DMS53 (cell line): ENCODE data around the gene AFF1.
"Not testable (repeated sequence)": the region's sequence is repeated elsewhere in the genome, so short reads cannot be mapped to it uniquely, and the experiment has no call there.

Experiments
- DNase-seq: peaks from one replicate; lab custom pipeline; 2025; lab: John Stamatoyannopoulos, UW

AFF1 gene

DNA sequence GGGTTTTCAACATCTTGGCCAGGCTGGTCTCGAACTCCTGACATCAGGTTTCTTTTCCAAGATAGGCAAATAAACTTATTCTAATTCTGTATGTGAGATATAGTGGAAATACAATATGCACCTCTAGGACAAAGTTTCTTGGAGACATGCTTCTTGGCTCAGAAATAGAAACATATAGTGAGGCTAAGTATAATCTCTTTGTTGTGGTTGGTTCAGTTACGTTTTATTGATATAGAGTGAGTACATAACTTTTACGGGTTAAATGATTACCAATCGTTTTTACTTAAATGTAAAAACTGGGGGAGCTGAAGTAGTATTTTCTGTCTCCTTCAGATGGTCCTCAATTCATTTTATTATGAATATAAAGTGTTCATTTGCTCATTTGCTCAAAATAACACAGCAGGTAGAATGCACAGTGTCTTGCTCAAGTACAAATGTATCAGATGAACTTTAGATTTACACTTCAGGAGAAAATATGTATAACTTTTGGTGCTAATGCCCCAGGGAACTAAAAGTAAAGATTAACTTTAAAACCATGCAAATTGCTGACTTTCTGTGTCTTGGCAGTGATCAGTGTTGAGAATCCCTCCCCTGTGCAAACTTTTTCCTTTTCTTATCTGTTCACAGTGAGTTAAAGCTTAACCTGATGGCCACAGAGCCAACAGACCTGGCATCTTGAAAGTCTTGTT, 77.6 kb downstream of the AFF1 start:
- no peak for DNase-seq

DNA sequence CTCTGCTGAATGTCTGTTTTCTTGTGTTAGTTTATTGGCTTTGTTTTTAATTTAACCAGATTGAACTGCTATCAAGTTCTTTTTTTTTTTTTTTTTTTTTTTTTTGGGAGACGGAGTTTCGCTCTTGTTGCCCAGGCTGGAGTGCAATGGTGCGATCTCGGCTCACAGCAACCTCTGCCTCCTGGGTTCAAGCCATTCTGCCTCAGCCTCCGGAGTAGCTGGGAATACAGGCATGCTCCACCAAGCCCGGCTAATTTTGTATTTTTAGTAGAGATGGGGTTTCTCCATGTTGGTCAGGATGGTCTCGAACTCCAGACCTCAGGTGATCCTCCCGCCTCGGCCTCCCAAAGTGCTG, 78.1 kb downstream of the AFF1 start:
- DNase-seq: not testable (repeated sequence)

DNA sequence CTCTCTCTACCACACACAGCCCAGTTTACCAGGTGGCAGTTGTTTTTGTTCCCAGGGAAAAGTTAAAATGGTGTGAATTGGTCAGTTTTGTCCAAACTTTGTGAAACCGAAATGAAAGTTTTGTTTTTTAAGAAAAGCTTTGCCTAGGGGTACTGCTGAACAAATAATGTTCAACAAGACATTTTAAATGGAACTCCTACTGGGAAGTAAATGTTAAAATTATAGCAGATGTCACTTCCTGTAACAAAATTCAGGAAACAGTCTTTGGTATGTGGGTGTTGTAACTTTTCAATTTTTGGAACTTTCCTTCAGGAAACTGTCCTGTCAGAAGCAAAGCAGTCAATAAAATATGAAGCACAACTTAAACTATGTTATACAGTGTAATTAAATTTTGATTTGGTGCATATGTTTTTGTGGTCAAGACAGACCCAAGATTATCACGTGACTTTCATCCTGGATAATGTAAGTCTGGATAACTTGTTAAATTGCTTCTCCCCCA, 79.5 kb downstream of the AFF1 start:
- no peak for DNase-seq

DNA sequence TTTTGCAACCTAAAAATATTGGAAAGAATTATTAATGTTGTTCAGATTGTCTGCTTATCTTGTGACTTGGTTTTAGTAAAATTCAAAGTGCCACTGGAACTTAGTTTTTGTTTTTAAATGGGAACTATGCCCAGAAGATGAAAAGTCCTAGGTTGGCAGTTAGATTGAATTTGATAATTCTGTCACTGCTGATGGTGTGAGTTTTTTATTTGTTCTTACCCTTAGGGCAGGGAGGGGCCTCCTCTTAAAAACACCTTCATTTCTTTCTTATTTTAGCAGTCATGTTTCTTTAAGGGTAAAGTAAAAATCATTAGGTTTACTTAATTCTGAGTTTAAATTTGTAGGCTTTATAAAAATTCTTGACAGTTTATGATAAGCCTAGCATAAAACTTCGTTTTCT, 80.6 kb downstream of the AFF1 start:
- DNase-seq: no peak

DNA sequence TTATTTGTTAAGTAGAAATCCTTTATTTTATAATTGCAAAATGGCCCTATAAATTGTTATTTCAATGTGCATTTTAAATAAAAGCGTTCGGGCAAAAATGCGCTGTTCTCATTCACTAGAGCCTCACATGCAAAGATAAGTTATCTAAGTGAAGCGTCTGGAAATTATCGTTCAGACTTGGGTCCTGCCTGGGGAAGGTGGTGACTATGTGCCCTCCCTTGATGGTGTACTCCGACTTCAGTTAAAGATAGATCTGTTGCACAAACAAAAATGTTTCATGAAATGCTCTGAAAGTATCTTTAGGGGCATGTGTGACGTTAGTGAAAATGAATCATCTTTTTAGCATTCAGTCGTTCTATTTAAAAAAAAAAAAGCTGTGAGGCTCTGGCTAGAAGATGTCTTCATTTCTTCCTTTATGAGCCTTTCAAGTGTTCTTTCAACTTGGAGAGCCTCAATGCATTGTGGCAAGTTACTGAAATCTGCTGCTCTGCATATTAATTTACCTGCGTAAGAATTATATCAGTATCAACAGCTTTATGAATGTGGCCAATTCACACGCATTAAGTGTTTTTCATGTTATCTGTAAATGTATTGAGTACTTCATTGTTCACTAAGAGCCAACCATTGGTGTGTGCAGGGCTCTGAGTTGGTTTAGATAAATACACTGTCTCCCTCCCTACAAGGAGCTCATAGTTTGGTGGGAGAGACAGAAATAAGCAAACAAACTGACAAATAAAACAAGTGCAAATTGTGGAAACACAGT, 83.0 kb downstream of the AFF1 start:
- no peak for DNase-seq

DNA sequence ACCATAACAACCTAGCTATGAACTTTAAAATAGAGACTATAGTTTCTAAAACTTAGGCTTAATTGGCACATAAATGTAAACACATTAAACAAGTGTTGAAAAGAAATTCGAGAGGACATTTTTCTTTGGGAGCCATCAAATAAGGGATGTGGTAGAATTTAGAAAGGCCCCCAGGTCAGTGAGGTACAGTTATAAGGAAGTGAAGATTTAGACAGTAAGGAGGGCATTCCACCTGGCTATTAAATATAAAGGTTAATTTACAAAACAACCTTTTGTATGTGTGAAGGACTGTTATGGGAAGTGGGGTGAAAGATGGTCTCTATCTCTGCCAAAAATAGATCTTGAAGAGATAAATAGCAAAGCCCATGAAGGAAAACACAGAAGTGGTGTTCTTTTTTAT, 83.9 kb downstream of the AFF1 start:
- no peak for DNase-seq

DNA sequence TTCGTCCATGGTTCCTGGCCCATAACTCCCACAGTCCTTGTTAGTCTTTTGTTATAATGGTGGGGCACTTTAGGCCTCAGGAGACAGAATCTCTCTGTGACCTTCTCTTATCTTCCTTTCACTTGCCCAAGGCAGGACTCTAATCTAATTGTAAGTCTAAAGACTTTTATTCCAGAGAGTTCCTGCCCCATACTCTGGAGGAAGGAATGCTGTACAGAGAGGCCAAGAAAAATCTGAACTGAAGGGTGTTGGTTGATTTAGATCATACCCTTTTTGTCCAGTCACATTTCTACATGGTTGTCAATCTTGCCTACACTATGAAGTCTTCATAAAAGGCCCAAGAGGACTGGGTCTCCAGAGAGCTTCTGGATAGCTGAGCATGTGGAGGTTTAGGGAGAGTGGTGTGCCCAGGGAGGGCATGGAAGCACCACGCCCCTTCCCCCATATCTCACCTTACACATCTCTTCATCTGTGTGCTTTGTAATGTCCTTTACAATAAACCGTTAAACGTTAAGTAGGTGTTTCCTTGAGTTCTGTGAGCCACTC, 84.5 kb downstream of the AFF1 start:
- no peak for DNase-seq

DNA sequence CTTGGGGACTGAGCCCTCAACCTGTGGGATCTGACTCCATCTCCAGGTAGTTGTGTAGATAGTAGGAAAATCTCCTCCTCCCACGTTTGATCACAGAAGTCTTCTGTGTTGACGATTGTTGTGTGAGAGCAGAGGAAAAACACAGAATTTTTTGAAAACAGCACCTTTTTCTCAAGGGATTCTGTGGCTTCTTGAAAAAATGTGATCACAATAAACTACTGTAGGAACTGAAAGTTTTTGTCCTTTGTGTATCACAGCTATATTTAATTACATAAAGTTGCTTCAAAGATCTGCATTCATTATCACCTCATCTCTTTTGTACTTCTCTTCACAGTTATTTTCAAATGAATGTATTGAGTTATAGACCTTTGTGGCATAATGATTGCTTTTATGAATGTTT, 85.1 kb downstream of the AFF1 start:
- DNase-seq: no peak

DNA sequence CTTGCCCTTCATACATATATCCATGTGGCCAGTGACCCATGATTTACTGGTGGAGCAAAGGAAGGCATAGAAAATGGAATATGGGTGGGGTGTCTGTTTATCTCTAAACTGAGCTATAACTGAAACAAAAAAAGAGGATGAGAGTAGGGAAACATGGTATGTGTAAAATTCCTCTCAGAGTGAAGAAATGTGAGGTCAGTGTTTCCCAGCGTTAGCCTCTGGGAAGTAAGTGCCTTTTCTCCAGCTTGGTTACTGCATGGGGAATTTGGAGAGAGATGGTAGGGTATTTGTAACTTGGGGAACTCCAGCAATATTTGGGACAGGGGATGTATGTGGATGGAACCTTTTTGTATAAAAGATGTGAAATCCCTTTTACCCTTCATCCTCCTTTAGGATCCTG, 89.4 kb downstream of the AFF1 start:
- DNase-seq: no peak

DNA sequence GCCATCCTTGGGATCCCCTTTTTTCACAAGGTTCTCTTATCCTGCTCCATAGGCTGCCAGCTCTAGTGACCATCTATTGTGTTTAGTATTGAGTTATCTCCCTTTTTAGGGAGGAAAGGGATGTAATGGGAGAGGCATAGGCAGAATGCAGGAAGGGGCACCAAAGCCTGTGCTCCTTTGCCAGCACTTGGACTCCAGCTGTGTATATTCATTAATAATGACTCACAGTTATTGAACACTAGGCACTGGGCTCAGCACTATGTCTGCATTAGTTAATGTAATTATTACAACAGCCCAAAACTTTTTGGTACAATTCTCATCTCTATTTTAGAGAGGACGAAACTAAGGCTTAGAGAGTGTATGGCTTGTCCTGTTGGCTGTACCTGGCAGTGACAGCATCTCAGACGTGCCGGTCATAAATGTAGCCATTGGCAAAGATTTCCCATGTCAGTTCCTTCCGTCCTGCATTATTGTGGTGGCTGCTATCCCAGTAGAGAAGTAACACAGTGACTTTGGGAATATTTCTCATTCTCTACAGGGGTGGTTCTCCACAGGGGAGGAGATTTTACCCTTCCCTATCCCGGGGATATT, 90.3 kb downstream of the AFF1 start:
- peak; percentile 32 for DNase-seq

DNA sequence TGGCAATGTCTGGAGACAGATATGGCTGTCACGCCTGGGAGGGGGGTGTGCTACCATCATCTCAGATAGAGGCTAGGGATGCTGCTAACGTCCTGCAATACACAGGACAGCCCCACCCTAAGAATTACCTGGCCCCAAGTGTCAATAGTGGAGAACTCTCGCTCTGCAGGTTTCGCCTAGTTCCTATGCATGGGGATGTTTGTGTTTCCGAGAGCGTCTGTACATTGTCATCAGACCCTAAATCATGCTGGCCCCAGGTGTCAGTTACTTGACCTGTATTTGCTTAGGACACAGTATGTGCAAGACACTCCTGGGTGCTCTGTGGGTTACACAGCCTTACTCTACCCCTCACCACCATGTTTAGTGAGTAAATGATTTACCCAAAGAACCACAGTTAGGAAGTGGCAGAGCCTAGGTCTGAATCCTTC, 90.8 kb downstream of the AFF1 start:
- DNase-seq: peak; percentile 88

DNA sequence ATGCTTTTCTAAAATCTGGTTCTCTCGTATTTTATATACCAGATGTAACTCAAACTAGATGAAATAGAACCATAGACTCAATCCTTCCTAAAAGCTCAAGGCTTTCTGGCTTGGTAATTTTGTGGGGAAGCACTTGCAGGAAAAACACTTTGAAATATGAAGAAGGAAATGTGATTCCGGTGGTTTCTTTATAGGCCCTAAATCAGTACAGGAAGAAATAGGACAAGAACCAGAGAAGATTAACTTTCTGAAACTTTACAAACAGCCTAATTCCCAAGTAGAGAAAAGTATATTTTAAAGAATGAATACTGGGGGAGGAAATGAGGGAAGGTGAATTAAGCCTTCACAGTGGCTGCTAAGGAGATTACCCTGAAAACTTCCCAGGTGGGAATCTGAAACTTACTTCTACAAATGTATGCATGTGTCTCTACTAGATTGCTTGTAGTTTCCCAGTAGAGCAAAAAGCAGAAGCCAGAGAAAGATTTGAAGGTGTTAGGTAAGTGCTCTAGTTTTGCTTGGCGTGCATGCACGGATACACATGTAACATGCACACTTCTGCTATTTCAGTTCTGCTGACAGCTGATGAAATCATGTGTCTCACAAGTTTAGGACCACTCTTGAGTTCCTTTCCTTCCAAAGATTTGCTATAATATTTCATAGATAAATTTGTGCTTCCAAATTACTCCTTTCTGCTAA, 92.1 kb downstream of the AFF1 start:
- DNase-seq: no peak

DNA sequence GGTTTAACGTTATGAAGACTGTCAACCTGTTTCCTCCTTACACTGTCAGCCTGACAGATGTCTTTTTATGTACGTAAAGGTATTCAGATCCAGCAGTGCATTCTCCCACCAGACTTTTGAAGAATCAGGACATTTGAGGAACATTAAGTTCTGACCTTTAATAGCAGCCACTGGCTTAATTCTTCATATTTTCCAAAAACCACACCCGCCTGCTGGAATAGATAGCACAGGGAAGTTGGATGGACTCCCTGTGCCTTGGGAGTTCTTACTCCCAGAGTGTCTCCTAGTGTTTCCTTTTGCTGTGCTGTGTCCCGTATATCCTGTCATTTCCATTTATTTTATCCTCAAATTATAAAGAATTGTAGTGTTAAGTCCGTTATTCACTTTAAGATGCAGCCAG, 94.5 kb downstream of the AFF1 start:
- DNase-seq: no peak

DNA sequence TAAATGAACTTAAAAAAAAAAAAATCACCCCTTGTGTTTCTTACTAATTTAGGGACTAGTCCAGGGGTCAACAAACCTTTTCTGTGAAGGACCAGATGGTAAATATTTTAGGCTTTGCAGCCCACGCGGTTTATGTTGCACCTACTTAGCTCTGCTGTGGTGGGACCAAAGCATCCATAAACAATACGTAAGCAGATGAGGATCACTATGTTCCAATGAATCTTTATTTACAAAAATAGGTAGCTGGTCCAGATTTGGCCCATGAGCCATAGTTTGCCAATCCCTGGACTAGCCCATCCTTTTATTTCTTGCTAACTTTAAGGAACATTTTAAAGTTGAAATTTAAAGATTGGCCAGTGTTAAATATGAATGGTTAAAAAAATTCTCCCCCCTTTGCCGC, 95.3 kb downstream of the AFF1 start:
- DNase-seq: no peak

DNA sequence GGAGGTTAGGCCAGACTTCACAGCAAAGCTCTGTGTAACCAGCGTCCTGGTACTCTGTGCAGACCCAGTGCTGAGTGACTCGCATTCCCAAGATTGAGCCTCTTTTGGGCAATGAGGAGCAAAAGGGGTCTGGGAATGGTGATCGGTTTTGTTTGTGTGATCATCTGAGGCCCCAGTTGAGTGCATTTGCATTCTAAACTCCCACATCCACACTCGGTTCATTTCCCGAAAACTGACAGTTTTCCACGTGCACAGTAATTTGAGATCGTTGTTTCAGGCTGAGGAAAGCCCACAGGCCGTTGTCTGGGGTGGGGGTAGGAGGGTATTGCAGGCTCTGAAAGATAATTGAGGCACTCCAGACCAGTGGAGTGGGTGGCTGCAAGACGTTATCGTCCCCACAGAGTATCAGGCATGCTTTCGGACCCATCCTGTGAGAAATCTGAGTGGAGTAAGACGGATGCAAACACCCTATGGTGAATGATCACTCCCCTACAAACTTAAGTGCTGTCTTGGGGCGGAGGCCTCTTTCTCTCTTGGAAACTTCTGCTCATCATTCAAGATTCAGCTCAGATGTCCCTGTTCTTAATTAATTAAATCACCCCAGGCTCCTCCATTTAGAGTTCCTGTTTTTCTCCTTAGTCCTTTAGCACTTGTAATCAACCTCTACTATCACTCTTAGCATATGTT, 96.1 kb downstream of the AFF1 start:
- no peak for DNase-seq

DNA sequence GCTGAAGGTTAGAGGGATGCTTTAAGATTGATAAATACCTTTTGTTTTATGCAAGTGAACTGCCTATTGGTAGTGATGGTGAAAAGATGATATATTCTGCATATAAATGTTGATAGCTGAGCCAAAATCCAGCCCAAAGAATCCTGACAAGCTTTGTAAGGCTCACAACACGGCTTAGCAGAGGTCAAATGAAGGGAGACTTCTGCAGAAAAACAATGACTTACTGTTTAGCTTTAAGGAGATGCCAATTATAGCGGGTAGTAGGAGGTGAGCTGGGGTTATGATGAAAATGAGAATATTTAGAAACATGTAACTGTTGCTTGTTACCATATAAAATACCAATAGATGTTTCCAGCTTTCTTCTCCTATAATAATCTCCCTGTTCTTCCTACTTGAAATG, 97.1 kb downstream of the AFF1 start:
- DNase-seq: no peak

DNA sequence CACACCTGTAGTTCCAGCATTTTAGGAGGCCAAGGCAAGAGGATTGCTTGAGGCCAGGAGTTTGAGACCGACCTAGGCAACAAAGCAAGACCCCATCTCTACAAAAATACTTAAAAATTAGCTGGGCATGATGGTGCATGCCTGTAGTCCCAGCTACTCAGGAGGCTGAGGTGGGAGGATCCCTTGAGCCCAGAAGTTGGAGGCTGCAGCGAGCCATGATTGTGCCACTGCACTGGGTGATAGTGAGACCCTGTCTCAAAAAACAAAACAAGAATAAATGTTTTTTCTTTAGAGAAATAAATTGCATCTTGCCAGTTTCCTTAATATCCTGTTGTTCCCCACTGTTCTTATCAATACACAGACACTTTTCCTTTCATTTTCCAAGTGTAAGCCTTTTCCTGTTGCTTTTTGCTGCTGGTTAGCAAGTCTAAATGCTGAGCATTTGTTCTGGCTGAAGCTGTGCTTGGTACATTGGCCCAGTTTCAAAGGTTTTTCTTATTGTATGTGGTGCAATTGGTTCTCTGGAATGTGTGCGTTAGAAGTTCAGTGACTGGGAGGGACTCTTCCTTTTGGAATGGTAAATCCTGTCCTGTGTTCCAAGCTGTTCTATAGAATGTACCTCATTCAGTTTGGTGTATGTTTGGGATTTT, 98.2 kb downstream of the AFF1 start:
- no peak for DNase-seq

DNA sequence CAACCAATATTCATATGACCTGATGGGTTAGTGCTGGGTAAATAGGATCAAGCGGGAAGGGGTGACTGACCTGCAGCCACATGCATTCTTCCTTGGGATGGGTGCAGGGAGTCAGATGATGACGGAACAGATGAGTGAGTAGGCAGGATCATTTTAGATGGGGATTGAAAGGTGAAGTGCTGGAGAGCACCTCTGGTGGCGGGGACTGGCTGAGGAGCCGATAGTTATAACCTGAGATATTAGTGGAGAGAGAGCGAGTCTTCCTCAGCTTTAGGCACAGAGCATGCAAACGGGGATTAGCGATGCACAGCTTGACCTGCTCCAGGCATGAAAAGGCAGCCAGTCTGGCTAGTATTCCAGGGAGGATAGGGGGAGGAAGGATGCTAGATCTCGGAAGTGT, 99.1 kb downstream of the AFF1 start:
- no peak for DNase-seq

DNA sequence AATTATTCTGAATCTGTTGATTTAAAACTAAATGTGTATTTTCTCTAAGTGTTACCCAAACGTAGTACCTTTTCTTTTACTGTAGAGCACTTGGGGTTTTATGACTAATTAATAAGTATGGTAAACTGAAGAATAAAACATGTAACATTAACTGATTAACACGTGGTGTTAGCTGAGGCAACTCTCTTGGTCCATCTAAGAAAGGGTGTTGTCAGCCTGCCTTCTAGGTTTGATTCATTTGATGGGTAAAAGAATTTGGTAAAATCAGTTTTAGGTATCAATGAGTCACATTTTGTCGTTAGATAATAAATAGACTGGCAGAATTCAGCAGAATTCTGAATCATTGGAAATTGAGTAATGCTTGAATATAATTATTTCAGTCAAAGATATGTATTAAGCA, 99.7 kb downstream of the AFF1 start:
- DNase-seq: no peak

DNA sequence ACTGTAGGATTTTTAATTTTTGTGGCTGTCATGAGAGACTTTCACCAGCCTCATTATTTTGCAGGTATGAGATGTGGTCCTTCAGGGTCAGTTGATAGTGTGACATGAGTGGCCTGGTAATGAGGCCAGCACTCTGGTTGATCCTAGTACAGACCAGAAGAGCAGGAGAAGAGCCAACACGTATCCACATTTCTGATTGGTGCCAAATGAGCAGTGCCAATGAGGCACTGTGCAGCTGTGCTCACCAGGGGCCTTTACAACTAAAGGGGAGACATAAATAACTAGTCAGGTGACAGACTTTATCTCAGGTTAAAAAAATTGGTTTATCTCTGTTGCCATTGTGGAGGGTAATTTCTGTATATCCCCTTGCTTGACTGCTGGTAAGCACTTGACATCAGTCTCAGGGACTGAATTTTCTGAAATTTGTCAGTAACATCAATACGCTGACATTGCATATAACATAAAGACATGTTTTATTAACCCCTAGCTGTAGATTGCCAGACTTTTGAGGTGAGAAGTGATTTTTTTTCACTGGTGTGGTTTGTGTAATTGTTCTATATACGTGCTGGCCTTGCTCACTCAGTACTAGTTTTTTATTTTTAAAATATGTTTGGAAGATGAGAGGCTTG, 101.2 kb downstream of the AFF1 start:
- no peak for DNase-seq

DNA sequence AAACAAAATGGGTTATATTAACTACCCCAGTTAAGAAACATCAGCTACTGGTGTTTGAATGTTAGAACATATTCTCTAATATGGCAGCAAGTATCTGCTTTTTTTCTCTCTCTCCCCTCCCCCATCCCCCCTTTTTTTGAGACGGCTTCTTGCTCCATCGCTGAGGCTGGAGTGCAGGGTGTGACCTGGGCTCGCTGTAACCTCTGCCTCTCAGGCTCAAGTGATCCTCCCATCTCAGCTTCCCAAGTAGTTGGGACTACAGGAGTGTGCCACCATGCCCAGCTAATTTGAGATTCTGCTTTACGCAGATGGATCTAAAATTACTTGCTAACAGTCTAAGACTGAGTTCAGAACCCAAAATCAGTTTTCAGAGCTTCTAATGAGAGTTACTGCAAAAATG, 101.9 kb downstream of the AFF1 start:
- no peak for DNase-seq
